ENCODE measurements around the gene RUFY1. TPM values are rescaled to one million over a fixed set of nuclear protein-coding genes. Genes with fewer than 3 reads are reported as not detected.
"Not testable (repeated sequence)": the region's sequence is repeated elsewhere in the genome, so short reads cannot be mapped to it uniquely, and the experiment has no call there.

The RUFY1 gene
- total RNA-seq, 2 donors from 2014 or later = 48.7 to 55.6 TPM

DNA sequence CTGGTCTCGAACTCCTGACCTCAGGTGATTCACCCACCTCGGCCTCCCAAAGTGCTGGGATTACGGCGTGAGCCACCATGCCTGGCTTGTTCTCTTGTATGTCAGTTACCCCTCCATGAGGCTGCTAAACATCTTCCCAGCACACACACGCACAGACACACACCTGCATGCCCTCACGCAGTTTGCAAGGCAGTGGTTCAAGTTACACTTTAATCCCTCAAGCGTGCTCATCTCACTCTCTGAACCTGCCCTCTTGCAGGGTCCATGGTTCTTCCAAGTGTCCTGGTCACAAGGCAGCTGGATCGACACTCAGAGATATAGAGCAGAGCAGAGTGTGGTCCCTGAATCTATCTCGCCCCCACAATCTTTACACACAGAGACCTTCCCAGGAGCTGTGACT lies 34.1 kb upstream of the RUFY1 start:
- DNase-seq (ENCODE audit: low spot score) = no peak
- no peaks in the 10 kb centered on the region for H3K36me3 ChIP-seq
- no peaks in the 10 kb centered on the region for H3K4me1 ChIP-seq (replicated peaks)
- 82% methylated on average over 9 of the region's 9 CpGs for WGBS
- no peak overlapping the region for H3K4me3 ChIP-seq
- H3K9me3 ChIP-seq = no peaks in the 10 kb centered on the region
- no peak overlapping the region for H3K27ac ChIP-seq
- H3K27me3 ChIP-seq (replicated peaks; ENCODE audit: insufficient read depth) = no peaks in the 10 kb centered on the region
- intact Hi-C loops (cut with DNase I) = no loop called here
- TF ChIP-seq POLR2A (IDR thresholded peaks at IDR 0.05) (no peak), POLR2AphosphoS5 (IDR thresholded peaks at IDR 0.05) (no peak)
- TF ChIP-seq, protein P1, sequence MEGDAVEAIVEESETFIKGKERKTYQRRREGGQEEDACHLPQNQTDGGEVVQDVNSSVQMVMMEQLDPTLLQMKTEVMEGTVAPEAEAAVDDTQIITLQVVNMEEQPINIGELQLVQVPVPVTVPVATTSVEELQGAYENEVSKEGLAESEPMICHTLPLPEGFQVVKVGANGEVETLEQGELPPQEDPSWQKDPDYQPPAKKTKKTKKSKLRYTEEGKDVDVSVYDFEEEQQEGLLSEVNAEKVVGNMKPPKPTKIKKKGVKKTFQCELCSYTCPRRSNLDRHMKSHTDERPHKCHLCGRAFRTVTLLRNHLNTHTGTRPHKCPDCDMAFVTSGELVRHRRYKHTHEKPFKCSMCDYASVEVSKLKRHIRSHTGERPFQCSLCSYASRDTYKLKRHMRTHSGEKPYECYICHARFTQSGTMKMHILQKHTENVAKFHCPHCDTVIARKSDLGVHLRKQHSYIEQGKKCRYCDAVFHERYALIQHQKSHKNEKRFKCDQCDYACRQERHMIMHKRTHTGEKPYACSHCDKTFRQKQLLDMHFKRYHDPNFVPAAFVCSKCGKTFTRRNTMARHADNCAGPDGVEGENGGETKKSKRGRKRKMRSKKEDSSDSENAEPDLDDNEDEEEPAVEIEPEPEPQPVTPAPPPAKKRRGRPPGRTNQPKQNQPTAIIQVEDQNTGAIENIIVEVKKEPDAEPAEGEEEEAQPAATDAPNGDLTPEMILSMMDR (IDR thresholded peaks at IDR 0.05) = no peak

DNA sequence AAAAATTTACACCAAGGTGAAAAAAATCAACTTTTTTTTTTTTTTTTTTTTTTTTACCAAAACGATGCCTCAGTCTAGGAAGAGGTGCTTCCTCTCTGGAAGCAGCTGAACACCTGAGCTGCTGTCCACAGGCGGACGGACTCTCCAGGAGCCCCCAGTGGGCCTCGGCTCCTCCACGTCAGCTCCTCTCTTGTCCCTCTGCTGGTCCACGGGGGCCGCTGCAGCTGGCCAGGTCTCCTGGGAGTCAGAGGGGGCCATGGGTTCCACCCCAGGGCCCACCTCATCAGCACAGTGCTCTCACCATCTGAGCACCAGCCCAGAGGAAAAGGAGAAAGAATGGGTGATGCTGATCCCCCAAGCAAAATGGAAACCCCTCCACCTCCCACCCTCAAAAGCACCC lies 32.6 kb upstream of the RUFY1 start:
- intact Hi-C loops (cut with DNase I) = not testable (repeated sequence)
- WGBS = 70% methylated on average over 5 of the region's 7 CpGs

GRCh38 chr5:179518369-179518768 lies 32.0 kb upstream of the RUFY1 start:
- DNase-seq (ENCODE audit: low spot score); H3K36me3 ChIP-seq; H3K9me3 ChIP-seq; H3K27ac ChIP-seq; H3K4me1 ChIP-seq (replicated peaks); H3K27me3 ChIP-seq (replicated peaks; ENCODE audit: insufficient read depth); H3K4me3 ChIP-seq; intact Hi-C loops (cut with DNase I): not testable (repeated sequence)
- 60% methylated on average over 15 of the region's 17 CpGs for WGBS

More for the DNA sequence above, 32.6 kb upstream of the RUFY1 start:
- not testable (repeated sequence) for H3K36me3 ChIP-seq; H3K9me3 ChIP-seq; H3K4me3 ChIP-seq; H3K4me1 ChIP-seq (replicated peaks); H3K27ac ChIP-seq; DNase-seq (ENCODE audit: low spot score); H3K27me3 ChIP-seq (replicated peaks; ENCODE audit: insufficient read depth)

- H3K36me3 ChIP-seq; H3K4me3 ChIP-seq; H3K9me3 ChIP-seq; DNase-seq (ENCODE audit: low spot score); H3K27ac ChIP-seq; H3K4me1 ChIP-seq (replicated peaks); H3K27me3 ChIP-seq (replicated peaks; ENCODE audit: insufficient read depth); intact Hi-C loops (cut with DNase I): not testable (repeated sequence)
- WGBS = 47% methylated on average over 15 of the region's 15 CpGs
Measured at GRCh38 chr5:179519416-179520070, 30.8 kb upstream of the RUFY1 start.

- H3K36me3 ChIP-seq; H3K4me1 ChIP-seq (replicated peaks); intact Hi-C loops (cut with DNase I); DNase-seq (ENCODE audit: low spot score); H3K27ac ChIP-seq; H3K27me3 ChIP-seq (replicated peaks; ENCODE audit: insufficient read depth); H3K4me3 ChIP-seq; H3K9me3 ChIP-seq: not testable (repeated sequence)
- 74% methylated on average over 5 of the region's 5 CpGs for WGBS
Measured at GRCh38 chr5:179522107-179522506, 28.2 kb upstream of the RUFY1 start.

- H3K9me3 ChIP-seq = no peaks in the 10 kb centered on the region
- intact Hi-C loops (cut with DNase I) = no loop called here
- H3K4me3 ChIP-seq = no peak overlapping the region
- no peak for TF ChIP-seq POLR2AphosphoS5 (IDR thresholded peaks at IDR 0.05)
- TF ChIP-seq POLR2A (IDR thresholded peaks at IDR 0.05) = no peak
- TF ChIP-seq, protein P1 (IDR thresholded peaks at IDR 0.05) = no peak
- no peak overlapping the region for H3K27ac ChIP-seq
- 4% methylated on average over 1 of the region's 1 CpG for WGBS
- no peaks in the 10 kb centered on the region for H3K36me3 ChIP-seq
- no peak for DNase-seq (ENCODE audit: low spot score)
- H3K4me1 ChIP-seq (replicated peaks) = no peaks in the 10 kb centered on the region
- H3K27me3 ChIP-seq (replicated peaks; ENCODE audit: insufficient read depth) = no peaks in the 10 kb centered on the region
Measured at GRCh38 chr5:179526978-179527377, 23.4 kb upstream of the RUFY1 start.

Data from prostate gland (tissue), 2 donors.